PC-9 (cell line): Measurements from ENCODE around the gene IMMT.

Source experiments
- CTCF ChIP-seq: fragments of 200-600 bp; sonication (generic); conservative IDR thresholded peaks from 2 replicates; pipeline ENCODE4 v1.6.1; 2017; ENCODE audit warnings: mixed run types, antibody characterized with exemption, mild to moderate bottlenecking, moderate library complexity
- EZH2 ChIP-seq: fragments of 200-600 bp; sonication (generic); IDR thresholded peaks from 2 replicates; pipeline ENCODE4 v1.8.0; 2017; ENCODE audit warnings: antibody characterized with exemption, low read depth

- no peak for TF ChIP-seq CTCF
- no peak for TF ChIP-seq EZH2
Observed at GRCh38 chr2:86202702-86203101, 7.4 kb upstream of the IMMT start.
